Erythroblast (primary cell): ENCODE measurements around the gene PTPRM.

ENCODE experiments used
- GATA1 ChIP-seq: IDR thresholded peaks from 2 replicates; pipeline ENCODE4 v1.6.1; 2011; ENCODE audit warnings: low read depth, mild to moderate bottlenecking, control low read depth, low read length, moderate library complexity
- POLR2A ChIP-seq: IDR thresholded peaks from 2 replicates; pipeline ENCODE4 v1.6.1; 2011; ENCODE audit warnings: mild to moderate bottlenecking, low read length

DNA sequence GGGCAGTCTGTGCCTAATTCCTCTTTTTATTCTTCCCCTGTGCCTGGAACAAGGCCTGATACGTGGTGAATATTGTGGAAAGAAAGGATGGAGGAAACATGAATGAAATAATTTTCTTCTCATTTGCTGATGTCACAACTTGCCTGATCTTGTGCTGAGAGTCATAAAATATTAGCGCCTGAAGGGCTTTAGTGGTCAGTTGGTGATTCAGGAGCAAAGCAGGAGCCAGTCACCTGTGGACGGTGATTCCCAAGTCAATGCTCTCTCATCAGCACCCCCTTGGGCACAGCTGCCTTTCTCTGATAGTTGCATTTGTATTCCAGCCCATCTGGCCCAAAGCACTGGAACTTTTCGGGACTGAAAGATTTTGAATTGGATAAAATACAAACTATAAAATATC is 539.5 kb downstream of the PTPRM start:
- TF ChIP-seq POLR2A, result no peak
- TF ChIP-seq GATA1, result no peak
